ENCODE measurements around the gene RPAP2. TPM values are rescaled to one million over a fixed set of nuclear protein-coding genes. Genes with fewer than 3 reads are reported as not detected.

Gene RPAP2
- total and polyA plus RNA-seq, 2 of the 8 experiments (the other 6 are each of a cell fraction or from before 2014, with no cell fraction given) = 7.9 to 28.4 TPM

DNA sequence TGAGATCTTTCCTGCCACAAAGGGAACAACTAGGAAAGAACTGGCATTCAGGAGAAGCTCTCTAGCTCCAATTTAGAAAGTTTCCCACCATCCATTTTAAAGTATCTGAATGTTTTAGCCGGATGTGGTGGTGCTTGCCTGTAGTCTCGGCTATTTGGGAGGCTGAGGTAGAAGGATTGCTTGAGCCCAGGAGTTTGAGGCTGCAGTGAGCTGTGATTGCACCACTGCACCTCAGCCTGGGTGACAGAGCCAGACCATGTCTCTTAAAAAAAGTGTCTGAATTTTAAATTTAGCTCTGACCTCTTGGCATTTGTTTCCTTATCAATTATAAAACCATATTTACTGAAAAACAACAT is 67.2 kb downstream of the RPAP2 start:
- Histone ChIP-seq H2BK120ac (replicated peaks; ENCODE audit: low read depth, low read length) (no peak overlapping the region), H3K36me3 (ENCODE audit: control insufficient read depth in 2 of 4, insufficient read depth in 4 of 4, low read length in 3 of 4) (no peaks in the 10 kb centered on the region; a peak in 2 of 8 replicates), H2BK15ac (ENCODE audit: low read length) (no peak overlapping the region), H3K79me1 (ENCODE audit: low read depth, low read length) (no peaks in the 10 kb centered on the region), H3K4me2 (ENCODE audit: insufficient read depth in 1 of 2, low read depth in 2 of 2, low read length in 2 of 2) (no peak overlapping the region), H2BK20ac (ENCODE audit: low read length) (no peak overlapping the region), H2BK5ac (ENCODE audit: low read depth, low read length) (no peak overlapping the region), H2AK5ac (ENCODE audit: low read depth, low read length) (no peak overlapping the region), H4K91ac (replicated peaks; ENCODE audit: insufficient read length, low read length) (no peak overlapping the region), H3K9me3 (ENCODE audit: insufficient read depth in 2 of 2, low read depth in 1 of 2, low read length in 1 of 2) (no peaks in the 10 kb centered on the region), H3K27me3 (replicated peaks in 1 of 4; ENCODE audit: control insufficient read depth in 3 of 4, extremely low read depth in 1 of 4, insufficient read depth in 3 of 4, low read length in 3 of 4) (no peaks in the 10 kb centered on the region), H2BK12ac (ENCODE audit: low read depth, low read length) (no peak overlapping the region), H3K56ac (replicated peaks; ENCODE audit: insufficient read length, low read depth, low read length) (no peak overlapping the region), H3K4me3 (ENCODE audit: extremely low read depth in 1 of 4, insufficient read depth in 2 of 4, low read depth in 3 of 4, low read length in 4 of 4) (no peak overlapping the region), H3K4me1 (replicated peaks in 1 of 4; ENCODE audit: control insufficient read depth in 3 of 4, insufficient read depth in 4 of 4, low read length in 3 of 4) (no peaks in the 10 kb centered on the region), H3K14ac (ENCODE audit: insufficient read length) (no peak overlapping the region), H3K23me2 (ENCODE audit: low read depth, low read length) (no peaks in the 10 kb centered on the region), H3K9ac (replicated peaks in 1 of 4; ENCODE audit: extremely low read depth in 1 of 4, low read depth in 3 of 4, low read length in 3 of 4) (no peak overlapping the region), H4K5ac (ENCODE audit: insufficient read length, low read depth, low read length) (no peak overlapping the region), H3K27ac (ENCODE audit: low read depth, low read length) (no peak overlapping the region), H4K8ac (ENCODE audit: extremely low read depth, insufficient read depth, low read length) (no peak overlapping the region), H4K20me1 (replicated peaks in 1 of 2; ENCODE audit: control insufficient read depth in 1 of 2, insufficient read depth in 2 of 2, low read length in 2 of 2) (peaks cover 0 to 1% of the 10 kb centered on the region in 2 experiments), H3K18ac (ENCODE audit: extremely low read depth, low read length) (no peak overlapping the region), H3K79me2 (ENCODE audit: control insufficient read depth in 1 of 2, insufficient read depth in 2 of 2, low read length in 2 of 2) (no peaks in the 10 kb centered on the region), H3K4ac (replicated peaks; ENCODE audit: insufficient read length, low read depth, low read length) (no peak overlapping the region), H3K23ac (ENCODE audit: insufficient read length) (no peak overlapping the region), H2AFZ (ENCODE audit: low read length) (no peak overlapping the region)
- FAIRE-seq (no peak), DNase-seq (ENCODE audit: low read depth in 1 of 2, low spot score in 2 of 2) (no peak)
- TF ChIP-seq JUND (IDR thresholded peaks at IDR 0.05; ENCODE audit: low read length) = no peak
- TF ChIP-seq TBP (IDR thresholded peaks at IDR 0.05; ENCODE audit: low read depth, low read length) = no peak
- TF ChIP-seq SP4 (IDR thresholded peaks at IDR 0.05; ENCODE audit: low read length) = no peak
- TF ChIP-seq RFX5 (IDR thresholded peaks at IDR 0.05; ENCODE audit: borderline replicate concordance, low read depth, low read length) = no peak
- TF ChIP-seq GTF2F1 (IDR thresholded peaks at IDR 0.05; ENCODE audit: borderline replicate concordance, low read depth, low read length) = no peak
- TF ChIP-seq MAX (IDR thresholded peaks at IDR 0.05) = no peak
- no peak for TF ChIP-seq SRF (IDR thresholded peaks at IDR 0.05; ENCODE audit: low read depth, low read length)
- no peak for TF ChIP-seq ATF2 (IDR thresholded peaks at IDR 0.05; ENCODE audit: low read length)
- no peak for TF ChIP-seq TAF1 (IDR thresholded peaks at IDR 0.05; ENCODE audit: low read depth, low read length)
- no peak for TF ChIP-seq KDM5A (IDR thresholded peaks at IDR 0.05; ENCODE audit: low read length)
- TF ChIP-seq SIX5 (IDR thresholded peaks at IDR 0.05; ENCODE audit: low read depth, low read length) = no peak
- TF ChIP-seq CHD2 (IDR thresholded peaks at IDR 0.05; ENCODE audit: low read length) = no peak
- ChIA-PET POLR2A (ENCODE audit: partially characterized antibody) (interaction anchor here (1.1 kb wide), 1 partner anchor 9 kb away, joined by 3 read pairs; no protein-coding TSS in a partner anchor), CTCF (ENCODE audit: partially characterized antibody) (interaction anchor here (0.7 kb wide), 1 partner anchor 119 kb away, joined by 3 read pairs; no protein-coding TSS in a partner anchor)
- WGBS, 2 experiments (ENCODE audit: extremely low coverage in 1 of 2, insufficient coverage in 1 of 2, insufficient read length in 1 of 2, insufficient replicate concordance in 2 of 2, low coverage in 1 of 2, low lambda C conversion rate in 2 of 2, missing lambda C conversion rate in 1 of 2) = 84% methylated on average over 2 of the region's 2 CpGs; no CpG with 5 or more reads in 1 of the 2 experiments

Data from H1 (cell line).